Right forelimb (tissue), 1 donor: ENCODE measurements around the gene PCAT6.
"Not testable (repeated sequence)": the region's sequence is repeated elsewhere in the genome, so short reads cannot be mapped to it uniquely, and the experiment has no call there.

Source experiments
- DNase-seq: peaks from one replicate; pipeline ENCODE4 v3.0.0-alpha.2; 2018

The PCAT6 gene

DNA sequence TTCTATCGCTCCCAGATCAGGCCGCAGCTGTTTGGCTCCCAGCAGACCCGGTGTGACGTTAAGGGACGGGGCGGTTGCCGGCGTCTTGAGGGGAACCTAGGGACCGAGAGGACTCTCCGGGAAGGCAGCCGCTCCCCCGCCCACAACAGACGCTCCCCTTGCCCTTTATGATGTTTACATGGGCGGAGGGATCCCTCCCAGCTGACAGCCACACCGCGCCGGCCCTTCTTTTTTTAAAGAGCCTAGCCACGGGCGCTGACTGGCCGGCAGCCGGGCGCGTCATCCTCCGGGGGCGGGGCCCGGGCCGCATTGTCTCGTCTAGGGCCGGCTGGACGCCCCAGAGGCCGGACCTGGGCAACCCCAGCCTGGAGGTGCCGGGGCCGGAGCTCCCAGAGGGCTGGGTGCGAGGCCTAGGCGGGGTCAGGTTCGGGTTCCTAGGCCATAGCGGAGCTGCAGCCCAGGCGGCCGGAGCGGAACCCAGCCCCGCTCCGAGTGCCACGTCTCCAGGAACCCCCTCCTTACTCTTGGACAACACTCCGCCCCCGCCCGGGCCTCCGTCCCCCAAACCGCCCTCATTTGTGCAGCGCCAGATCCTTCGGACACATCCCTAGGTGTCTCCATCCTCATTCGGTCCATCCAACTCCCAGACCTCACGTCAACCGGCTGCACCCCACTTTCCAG is at the start of gene PCAT6:
PCAT6 (plus strand) TSS at position 340 of the 681 bp plus-strand sequence.
- peak; percentile 96 for DNase-seq

DNA sequence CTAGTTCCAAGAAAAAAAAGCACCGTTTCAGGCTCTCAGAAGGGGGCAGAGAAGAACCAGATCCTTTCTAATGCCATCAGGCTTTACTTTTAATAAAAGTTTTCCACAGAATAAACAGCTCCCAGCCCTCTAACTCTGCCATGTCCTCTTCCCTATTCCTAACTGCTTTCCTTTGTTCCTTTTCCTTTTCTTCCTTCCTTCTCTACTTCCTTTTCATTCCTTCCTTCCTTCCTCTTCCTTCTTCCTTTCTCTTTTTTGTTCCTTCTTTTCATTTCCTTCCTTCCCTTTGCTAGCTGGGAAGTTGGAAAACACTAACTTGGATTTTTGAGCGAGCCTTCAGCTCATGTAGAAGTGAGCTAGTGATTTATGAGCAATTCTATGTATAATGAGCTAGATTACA is 48.7 kb upstream of the PCAT6 start:
- DNase-seq, result no peak

- no peak for DNase-seq
Measured at GRCh38 chr1:202765721-202766120, 45.0 kb upstream of the PCAT6 start.

GRCh38 chr1:202770135-202770534 is 40.6 kb upstream of the PCAT6 start:
- DNase-seq, result no peak

- no peak for DNase-seq
Measured at GRCh38 chr1:202781180-202781579, 29.6 kb upstream of the PCAT6 start.

DNA sequence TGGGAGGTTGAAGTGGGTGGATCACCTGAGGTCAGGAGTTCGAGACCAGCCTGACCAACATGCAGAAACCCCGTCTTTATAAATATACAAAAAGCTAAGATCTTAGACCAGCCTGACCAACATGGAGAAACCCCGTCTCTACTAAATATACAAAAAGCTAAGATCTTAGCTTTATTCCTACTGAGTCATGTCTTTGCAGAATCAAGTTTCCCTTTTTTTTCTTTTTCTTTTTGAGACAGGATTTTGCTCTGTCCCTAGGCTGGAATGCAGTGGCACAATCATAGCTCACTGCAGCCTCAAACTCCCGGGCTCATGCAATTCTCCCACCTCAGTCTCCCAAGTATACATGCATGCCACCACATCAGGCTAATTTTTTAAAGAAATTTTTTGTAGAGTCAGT is 23.9 kb upstream of the PCAT6 start:
- no peak for DNase-seq

DNA sequence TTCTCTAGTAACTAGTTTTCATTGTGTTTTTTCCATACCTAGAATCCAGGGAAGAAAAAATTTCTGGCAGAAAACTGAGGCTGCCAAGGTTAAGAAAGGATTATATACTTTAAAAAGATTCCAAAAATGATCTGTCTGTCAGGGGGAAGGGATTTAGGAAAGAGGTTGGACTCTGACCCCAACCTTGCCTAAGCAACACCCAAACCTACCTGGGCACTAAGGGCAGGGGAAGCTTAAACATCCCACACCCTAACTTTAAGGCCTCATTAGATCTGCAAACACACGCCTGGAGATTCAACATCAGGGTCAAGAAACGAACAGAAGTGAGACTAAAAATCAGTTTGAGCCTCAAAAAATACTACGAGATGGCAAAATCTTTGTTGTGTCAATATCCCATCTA is 22.0 kb upstream of the PCAT6 start:
- no peak for DNase-seq

DNA sequence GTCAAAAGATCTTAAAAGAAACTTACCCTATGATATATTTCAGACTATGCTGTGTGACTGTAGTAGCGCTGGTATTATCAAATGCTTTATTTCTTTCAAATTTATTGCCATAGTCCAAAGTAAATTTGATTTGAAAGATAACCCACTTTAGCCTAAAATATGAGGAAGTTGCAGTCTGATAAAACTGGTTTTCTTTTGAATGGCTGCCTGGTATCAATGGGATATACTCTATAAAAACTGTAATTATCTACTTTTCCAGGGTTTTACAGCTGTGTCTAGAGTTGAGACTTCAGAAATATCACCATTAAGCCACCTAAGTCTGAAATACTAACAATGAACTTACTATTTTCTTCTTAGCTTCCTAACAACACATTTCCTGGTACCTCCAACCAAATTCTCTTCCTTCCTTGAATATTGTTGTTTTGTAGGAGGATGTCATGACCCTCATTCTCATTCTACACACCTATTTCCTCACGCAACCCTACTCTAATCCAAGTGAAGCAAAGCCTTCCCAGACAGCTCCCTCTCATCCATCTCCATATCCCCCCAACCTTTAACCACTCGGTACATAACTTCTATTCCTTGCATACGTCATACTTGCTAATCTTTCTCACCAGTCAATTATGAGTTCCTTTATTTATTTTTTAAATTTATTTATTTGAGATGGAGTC is 19.5 kb upstream of the PCAT6 start:
- no peak for DNase-seq

DNA sequence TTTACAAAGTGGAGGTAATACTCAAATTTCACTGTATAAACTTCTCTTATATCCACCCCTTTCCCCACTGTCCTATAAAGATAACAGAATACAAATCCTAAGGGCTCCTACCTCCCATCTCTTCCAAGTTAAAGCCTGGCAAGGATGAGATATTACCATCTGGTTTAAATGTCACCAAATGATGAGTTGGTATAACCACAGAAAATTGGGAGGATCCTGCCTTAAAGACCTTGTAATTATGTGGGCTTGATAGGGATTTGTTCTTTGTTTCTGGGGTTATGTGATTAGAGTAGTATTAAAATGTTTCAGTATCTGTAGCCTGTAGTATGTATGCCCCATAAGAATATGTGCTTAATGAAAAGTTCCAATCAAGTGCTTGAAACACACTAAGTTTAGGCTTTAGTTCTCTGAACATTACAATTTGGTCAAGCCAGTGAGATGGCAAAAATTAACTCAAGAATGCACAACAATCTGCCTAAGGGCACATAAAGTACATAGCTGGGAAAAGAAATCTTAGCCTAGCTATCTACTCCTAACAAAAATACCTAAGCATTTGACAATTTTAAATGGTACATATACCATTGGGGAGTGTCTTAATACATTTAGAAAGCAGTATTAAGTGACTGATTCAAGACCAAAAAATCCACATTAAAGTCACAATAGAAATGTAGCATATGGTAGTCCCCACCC is 16.6 kb upstream of the PCAT6 start:
- no peak for DNase-seq

GRCh38 chr1:202794931-202795330 is 15.8 kb upstream of the PCAT6 start:
- not testable (repeated sequence) for DNase-seq

GRCh38 chr1:202796670-202797069 is 14.1 kb upstream of the PCAT6 start:
- DNase-seq, result no peak

DNA sequence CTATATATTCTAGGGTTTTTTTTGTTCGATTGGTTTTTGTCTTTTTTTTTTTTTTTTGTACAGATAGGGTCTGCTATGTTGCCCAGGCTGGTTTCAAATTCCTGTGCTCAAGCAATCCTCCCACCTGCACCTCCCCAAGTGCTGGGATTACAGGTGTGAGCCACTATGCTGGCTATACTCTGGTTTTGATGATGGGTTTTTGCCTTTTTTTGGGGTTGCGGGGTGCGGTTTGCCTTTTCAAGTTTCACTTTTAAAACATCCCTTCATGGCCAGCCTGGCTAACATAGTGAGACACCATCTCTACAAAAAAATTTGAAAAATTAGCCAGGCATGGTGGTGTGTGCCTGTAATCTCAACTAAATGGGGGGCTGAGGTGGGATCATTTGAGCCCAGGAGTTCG is 12.5 kb upstream of the PCAT6 start:
- no peak for DNase-seq

DNA sequence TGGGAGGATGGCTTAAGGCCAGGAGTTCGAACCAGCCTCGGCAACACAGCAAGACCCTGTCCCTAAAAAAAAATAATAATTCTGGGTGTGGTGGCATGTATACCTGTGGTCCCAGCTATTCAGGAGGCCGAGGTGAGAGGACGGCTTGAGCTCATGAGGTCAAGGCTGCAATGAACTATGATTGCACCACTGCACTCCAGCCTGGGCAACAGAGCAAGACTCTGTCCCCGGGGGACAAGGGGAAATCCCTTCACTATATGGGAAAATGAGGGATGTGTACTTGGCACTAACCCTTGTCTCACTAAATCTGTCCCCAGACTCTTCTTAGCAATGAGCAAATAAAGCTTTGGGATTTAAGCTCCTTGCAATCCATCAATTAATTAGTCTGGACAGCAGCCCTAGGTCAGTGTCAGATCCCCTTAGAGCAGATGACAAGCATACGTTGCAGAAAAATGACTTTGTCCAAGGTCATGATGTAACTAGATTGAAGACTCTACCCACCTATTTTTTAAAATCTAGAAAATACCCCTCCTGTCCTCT is 11.9 kb upstream of the PCAT6 start:
- DNase-seq, result no peak

DNA sequence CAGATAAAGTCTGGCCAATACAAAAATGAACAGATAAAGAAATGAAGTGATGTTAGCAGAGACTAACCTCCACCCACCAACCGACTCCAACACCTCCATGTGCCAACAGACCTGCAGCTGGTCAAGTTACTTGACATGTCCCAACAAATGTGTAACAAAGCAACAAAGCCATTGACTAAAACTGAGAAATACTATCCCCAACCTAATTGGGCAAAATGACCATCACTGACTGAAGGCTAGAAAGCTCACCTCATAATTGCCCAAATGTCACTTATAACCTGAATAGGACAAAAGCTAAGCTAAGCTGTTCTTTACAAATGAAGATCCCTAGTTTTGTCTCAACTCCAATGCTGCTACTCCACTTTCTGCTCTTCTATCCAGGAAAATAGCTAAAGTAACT is 10.0 kb upstream of the PCAT6 start:
- no peak for DNase-seq

DNA sequence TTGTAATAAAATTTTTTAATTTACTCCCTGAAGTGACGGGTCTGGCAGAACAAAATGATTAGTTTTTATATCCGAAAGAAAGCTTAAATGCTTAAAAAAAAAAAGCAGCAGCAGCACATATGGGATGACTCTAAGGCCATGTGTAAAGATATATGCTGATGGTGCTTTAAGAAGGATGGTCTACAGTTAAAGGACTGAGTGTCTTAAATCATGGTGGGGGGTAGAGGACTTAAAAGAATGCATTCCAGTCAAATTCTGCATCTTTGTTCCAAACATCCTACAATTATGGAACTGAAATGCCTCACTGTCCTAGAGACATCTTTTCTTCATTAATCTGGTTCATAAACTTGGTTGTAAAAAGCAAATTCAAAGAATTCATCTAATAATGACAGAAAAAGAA is 9.6 kb upstream of the PCAT6 start:
- DNase-seq, result no peak

DNA sequence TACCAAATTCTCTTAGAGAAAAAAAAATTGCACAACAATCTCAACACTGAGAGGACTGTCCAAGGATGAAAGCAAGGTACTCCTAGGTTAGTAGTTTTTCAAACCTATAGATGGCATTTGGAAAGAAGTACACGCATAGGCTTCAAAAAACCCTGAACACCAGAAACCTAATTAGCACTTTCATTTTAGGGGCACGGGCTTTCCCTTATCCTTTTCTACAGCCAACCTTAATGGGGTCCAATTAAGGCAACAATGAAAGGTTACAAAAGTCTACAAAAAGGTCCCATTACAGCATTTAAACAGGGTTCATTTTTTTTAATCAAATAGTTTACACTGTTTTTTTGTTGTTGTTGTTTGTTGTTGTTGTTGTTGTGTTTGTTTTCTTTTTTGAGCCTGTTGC is 8.7 kb upstream of the PCAT6 start:
- DNase-seq, result no peak

GRCh38 chr1:202802998-202803932 is 7.5 kb upstream of the PCAT6 start:
- no peak for DNase-seq

DNA sequence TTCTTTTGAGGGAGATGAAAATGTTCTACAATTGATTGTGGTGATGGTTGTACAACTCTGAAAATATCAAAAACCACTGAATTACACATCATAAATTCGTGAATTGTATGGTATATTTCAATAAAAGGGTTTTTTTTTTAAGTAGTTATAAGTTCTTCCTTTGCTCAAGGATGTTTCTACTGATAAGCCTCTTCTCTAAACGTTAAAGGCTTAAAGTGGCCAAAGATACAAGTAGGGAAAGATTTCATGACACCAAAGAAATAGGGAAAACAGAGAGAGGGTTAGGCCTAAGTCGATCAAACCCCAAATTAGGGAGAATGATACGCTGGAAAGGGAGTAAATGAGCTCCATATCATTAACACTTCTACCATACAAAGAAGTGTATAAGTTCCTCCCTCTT is 6.6 kb upstream of the PCAT6 start:
- no peak for DNase-seq

DNA sequence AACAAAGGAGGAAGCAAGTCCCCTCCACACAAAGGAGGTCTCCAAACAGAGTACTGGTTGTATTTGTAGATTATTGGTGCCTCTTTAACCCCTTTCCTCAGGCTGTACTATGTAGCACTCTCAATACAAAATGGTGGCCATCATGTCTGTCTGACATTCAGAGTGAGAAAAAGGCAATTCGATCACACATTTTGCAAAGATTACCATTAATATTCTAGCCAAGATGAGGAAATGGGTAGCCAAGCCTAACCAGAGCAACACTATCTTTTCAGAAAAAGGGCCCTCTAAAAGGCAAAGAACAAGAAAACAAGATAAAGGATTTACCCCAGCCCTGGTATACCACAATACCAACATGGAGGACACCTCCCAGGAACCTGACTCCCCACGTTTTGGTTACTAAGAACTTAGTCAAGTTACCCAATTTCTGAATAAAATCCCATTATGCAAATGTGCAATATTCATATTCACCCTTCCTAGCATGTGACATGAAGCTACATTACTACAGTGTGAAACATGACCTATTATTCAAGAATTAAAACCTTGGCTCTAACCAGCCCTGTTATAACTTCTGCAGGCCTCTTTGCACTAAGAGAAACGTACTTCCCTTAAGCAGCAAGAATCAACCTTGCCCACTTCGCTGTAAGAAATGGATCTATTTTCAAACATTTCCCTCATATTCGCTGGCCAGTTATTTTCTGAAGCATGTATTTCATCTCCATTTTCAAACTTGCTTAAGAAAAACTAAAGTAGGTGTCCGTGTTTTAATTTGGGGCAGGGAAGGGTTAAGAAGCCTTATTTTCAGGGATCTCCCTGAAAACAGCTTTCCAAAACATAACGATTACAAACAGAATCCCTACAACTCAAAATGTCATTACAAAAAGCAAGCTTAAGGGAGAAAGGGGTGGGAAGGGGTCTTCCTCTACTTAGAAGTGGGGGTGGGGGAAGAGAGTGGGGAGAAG is 4.6 kb upstream of the PCAT6 start:
- DNase-seq, result no peak

DNA sequence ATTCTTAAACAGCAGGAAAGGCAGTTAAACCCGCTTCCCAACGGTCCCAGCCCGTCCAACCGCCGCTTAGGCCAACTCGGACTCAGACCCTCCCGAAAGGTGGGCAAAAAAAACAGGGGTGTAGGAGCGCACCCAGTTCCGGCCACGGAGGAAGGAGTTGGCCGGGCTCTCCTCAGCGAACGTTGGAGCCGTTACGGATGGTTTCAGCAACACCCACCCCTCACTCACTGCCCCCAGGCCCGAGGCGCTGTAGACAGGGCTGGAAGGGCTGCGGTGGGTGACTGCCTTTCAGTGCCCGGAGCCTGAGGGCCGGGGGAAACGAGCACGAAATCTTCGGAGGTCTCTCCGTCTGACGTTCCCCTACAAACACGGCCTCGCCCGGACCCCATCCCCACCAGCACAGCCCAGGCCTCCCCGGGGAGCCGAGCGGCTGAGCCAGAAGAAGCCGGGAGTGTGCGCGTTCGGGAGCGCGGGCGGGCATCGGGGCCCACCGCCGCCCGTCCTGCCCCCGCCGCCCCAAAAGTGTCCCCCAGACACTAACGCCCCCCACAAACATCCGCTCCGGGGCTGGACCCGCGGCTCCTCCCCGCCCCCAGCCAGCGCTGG is 3.8 kb upstream of the PCAT6 start:
- DNase-seq, result peak; percentile 61

DNA sequence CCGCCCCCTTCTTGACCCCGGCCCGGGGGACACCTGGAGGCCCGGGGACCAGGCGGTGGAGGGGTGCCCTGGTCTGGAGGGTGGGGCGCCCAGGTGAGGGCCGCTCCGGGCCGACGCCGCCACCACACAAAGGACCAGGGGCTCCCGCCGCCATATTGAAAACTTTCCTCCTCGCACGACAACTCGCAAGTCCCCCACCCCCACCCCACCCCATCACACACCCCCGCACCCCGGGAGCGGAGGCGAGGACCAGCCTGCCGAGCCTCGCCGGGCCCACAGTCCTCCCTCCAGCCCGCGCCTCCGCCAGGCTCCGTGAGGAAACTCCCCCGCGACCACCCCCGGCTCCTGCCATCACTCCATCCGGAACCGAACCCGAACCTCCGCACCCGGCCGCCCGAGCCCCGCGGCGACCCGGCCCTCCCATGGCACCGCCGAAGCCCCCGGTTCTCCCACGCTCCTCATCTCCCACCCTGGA is 3.3 kb upstream of the PCAT6 start:
- peak; percentile 55 for DNase-seq
